ACC112 (cell line): ENCODE results near the gene PCDHA1.
"Not testable (repeated sequence)": the region's sequence is repeated elsewhere in the genome, so short reads cannot be mapped to it uniquely, and the experiment has no call there.

ENCODE experiments used
- H2AFZ ChIP-seq: fragments of 200-600 bp; sonication (generic); one replicate; pipeline ENCODE4 v1.6.0; 2017; ENCODE audit warnings: antibody characterized with exemption, low read length; ENCODE audit not compliant: unreplicated experiment
- H3K27ac ChIP-seq: fragments of 200-600 bp; sonication (generic); 2 replicates; pipeline ENCODE4 v1.5.1; 2014; ENCODE audit warnings: low read depth, mild to moderate bottlenecking, antibody characterized with exemption, low read length, moderate library complexity
- H3K27me3 ChIP-seq: fragments of 200-600 bp; sonication (generic); 2 replicates; pipeline ENCODE4 v1.6.1; 2014; ENCODE audit warnings: mild to moderate bottlenecking, antibody characterized with exemption, low read length, moderate library complexity, mixed read lengths; ENCODE audit not compliant: insufficient read depth
- H3K36me3 ChIP-seq: fragments of 200-600 bp; sonication (generic); 2 replicates; pipeline ENCODE4 v1.6.1; 2016; ENCODE audit warnings: mild to moderate bottlenecking, antibody characterized with exemption, low read length, moderate library complexity, mixed read lengths; ENCODE audit not compliant: insufficient read depth
- H3K4me1 ChIP-seq: fragments of 200-600 bp; sonication (generic); one replicate; pipeline ENCODE4 v1.6.1; 2016; ENCODE audit warnings: low read length, mixed read lengths; ENCODE audit not compliant: insufficient read depth, unreplicated experiment, control insufficient read depth
- H3K4me3 ChIP-seq: fragments of 200-600 bp; sonication (generic); 2 replicates; pipeline ENCODE4 v1.5.1; 2014; ENCODE audit warnings: mild to moderate bottlenecking, low read depth, low read length
- H3K79me2 ChIP-seq: fragments of 200-600 bp; sonication (generic); one replicate; pipeline ENCODE4 v1.6.0; 2016; ENCODE audit warnings: low read length; ENCODE audit not compliant: control insufficient read depth, unreplicated experiment, insufficient read depth

PCDHA1 gene

DNA sequence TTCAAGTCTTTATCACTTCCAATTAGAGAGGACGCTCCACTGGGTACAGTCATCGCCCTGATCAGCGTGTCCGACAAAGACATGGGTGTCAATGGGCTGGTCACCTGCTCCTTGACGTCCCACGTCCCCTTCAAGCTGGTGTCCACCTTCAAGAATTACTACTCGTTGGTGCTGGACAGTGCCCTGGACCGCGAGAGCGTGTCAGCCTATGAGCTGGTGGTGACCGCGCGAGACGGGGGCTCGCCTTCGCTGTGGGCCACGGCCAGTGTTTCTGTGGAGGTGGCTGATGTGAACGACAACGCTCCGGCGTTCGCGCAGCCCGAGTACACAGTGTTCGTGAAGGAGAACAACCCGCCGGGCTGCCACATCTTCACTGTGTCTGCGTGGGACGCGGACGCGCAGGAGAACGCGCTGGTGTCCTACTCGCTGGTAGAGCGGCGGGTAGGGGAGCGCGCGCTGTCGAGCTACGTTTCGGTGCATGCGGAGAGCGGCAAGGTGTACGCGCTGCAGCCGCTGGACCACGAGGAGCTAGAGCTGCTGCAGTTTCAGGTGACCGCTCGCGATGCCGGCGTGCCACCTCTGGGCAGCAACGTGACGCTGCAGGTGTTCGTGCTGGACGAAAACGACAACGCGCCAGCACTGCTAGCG is 22.4 kb downstream of the PCDHA1 start:
- H3K27me3 ChIP-seq, H3K4me1 ChIP-seq, H3K79me2 ChIP-seq, H3K4me3 ChIP-seq, H3K27ac ChIP-seq, H2AFZ ChIP-seq, H3K36me3 ChIP-seq: not testable (repeated sequence)

DNA sequence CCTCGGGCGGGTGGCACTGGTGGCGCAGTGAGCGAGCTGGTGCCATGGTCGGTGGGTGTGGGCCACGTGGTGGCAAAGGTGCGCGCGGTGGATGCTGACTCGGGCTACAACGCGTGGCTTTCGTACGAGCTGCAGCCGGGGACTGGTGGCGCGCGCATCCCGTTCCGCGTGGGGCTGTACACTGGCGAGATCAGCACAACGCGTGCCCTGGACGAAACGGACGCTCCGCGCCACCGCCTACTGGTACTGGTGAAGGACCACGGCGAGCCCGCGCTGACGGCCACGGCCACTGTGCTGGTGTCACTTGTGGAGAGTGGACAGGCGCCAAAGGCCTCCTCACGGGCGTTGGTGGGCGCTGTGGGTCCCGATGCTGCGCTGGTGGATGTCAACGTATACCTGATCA is 22.9 kb downstream of the PCDHA1 start:
- no peak overlapping the region for H2AFZ ChIP-seq
- no peaks in the 10 kb centered on the region for H3K36me3 ChIP-seq
- no peaks in the 10 kb centered on the region for H3K79me2 ChIP-seq
- H3K4me3 ChIP-seq, result no peak overlapping the region
- peaks cover 7% of the 10 kb centered on the region; the same call in 1 of the 2 replicates for H3K27me3 ChIP-seq
- H3K4me1 ChIP-seq, result no peaks in the 10 kb centered on the region
- no peak overlapping the region for H3K27ac ChIP-seq

DNA sequence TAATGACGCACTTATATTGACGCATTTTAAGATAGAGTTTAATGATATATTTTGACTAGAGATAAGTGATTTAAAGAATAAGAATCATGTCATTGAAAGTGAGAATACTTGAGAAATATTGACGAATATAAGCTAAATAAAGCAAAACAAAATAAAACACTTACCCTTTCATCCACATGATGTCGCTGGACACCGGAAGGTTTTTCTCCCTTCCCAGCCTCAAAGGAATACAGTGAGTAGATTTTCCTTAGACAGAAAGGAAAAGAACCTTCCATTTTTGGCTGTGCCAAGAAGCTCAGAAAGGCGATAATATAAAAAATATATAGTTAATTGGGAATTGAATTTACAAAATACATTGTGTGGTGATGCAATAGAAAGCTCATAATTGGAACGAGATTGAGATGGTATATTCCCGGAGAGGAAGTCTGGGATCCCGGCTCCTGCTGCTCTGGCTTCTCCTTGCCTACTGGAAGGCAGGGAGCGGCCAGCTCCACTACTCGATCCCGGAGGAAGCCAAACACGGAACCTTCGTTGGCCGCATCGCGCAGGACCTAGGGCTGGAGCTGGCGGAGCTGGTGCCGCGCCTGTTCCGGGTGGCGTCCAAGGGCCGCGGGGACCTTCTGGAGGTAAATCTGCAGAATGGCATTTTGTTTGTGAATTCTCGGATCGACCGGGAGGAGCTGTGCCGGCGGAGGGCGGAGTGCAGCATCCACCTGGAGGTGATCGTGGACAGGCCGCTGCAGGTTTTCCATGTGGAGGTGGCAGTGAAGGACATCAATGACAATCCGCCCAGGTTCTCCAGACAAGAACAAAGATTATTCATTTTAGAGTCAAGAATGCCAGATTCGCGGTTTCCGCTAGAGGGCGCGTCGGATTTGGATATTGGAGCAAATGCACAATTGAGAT is 35.7 kb downstream of the PCDHA1 start, which contains the start of gene PCDHA5:
TSS of gene PCDHA5 (plus strand) at position 239 of the 906 bp plus-strand sequence.
- H3K4me1 ChIP-seq, result no peaks in the 10 kb centered on the region
- no peak within 1 kb of the TSS for H3K4me3 ChIP-seq
- H3K79me2 ChIP-seq, result no peaks in the 10 kb centered on the region
- no peaks in the 10 kb centered on the region; the same call in 1 of the 2 replicates for H3K27me3 ChIP-seq
- H3K27ac ChIP-seq, result no peak within 1 kb of the TSS
- no peak within 1 kb of the TSS for H2AFZ ChIP-seq
- no peaks in the 10 kb centered on the region for H3K36me3 ChIP-seq

DNA sequence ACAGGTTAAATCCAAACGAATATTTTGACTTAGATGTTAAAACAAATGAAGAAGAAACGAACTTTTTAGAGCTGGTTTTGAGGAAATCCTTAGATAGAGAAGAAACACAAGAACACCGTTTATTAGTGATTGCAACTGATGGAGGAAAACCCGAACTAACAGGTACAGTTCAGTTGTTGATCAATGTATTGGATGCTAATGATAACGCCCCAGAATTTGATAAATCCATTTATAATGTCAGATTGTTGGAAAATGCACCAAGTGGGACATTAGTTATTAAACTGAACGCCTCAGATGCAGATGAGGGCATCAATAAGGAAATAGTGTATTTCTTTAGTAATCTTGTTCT is 36.3 kb downstream of the PCDHA1 start:
- Histone ChIP-seq H3K27ac (no peak overlapping the region), H2AFZ (no peak overlapping the region), H3K4me3 (no peak overlapping the region)

DNA sequence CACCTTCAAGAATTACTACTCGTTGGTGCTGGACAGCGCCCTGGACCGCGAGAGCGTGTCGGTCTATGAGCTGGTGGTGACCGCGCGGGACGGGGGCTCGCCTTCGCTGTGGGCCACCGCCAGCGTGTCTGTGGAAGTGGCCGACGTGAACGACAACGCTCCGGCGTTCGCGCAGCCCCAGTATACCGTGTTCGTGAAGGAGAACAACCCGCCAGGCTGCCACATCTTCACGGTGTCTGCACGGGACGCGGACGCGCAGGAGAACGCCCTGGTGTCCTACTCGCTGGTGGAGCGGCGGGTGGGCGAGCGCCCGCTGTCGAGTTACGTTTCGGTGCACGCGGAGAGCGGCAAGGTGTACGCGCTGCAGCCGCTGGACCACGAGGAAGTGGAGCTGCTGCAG is 37.0 kb downstream of the PCDHA1 start:
- H3K79me2 ChIP-seq, H3K4me3 ChIP-seq, H3K36me3 ChIP-seq, H2AFZ ChIP-seq, H3K27ac ChIP-seq, H3K4me1 ChIP-seq, H3K27me3 ChIP-seq: not testable (repeated sequence)

More for the DNA sequence above, 36.3 kb downstream of the PCDHA1 start:
- Histone ChIP-seq H3K4me1 (no peaks in the 10 kb centered on the region), H3K79me2 (no peaks in the 10 kb centered on the region), H3K27me3 (no peaks in the 10 kb centered on the region; the same call in 1 of the 2 replicates), H3K36me3 (no peaks in the 10 kb centered on the region)

DNA sequence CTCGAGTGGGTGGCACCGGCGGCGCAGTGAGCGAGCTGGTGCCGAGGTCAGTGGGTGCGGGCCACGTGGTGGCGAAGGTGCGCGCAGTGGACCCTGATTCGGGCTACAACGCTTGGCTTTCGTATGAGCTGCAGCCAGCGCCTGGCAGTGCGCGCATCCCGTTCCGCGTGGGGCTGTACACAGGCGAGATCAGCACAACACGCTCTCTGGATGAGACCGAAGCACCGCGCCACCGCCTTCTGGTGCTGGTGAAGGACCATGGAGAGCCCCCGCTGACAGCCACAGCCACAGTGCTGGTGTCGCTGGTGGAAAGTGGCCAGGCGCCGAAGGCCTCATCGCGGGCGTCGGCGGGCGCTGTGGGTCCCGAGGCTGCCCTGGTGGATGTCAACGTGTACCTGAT is 37.5 kb downstream of the PCDHA1 start:
- H3K4me3 ChIP-seq, result no peak overlapping the region
- H2AFZ ChIP-seq, result no peak overlapping the region
- no peaks in the 10 kb centered on the region for H3K79me2 ChIP-seq
- H3K27me3 ChIP-seq, result no peaks in the 10 kb centered on the region; the same call in 1 of the 2 replicates
- no peaks in the 10 kb centered on the region for H3K36me3 ChIP-seq
- no peaks in the 10 kb centered on the region for H3K4me1 ChIP-seq
- no peak overlapping the region for H3K27ac ChIP-seq

DNA sequence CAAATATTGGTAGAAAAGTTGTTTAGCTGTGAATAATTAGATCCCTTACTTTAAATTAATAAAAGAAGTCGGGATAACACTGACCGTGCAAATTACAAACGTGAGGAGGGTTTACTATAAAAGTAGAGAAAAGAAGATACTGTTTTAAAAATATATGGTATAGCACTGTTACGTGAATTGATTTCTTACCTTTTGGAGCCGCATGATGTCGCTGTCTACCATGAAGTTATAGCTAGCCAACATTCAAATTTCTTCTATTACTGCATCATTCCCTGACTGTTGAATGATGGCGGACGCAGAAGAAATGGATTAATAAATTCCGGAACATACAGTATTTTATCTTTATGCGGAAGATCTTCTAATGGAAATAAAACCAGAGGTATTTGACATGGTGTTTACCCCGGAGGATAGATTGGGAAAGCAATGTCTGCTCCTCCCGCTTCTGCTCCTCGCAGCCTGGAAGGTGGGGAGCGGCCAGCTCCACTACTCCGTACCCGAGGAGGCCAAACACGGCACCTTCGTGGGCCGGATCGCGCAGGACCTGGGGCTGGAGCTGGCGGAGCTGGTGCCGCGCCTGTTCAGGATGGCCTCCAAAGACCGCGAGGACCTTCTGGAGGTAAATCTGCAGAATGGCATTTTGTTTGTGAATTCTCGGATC is 41.9 kb downstream of the PCDHA1 start, which contains the start of gene PCDHA6:
TSS of gene PCDHA6 (plus strand) at position 257 of the 658 bp plus-strand sequence. CDS start at position 389, 132 bp downstream.
- Histone ChIP-seq H3K27ac (no peak within 1 kb of the TSS), H3K36me3 (no peaks in the 10 kb centered on the region), H3K4me3 (no peak within 1 kb of the TSS), H3K27me3 (no peaks in the 10 kb centered on the region; the same call in 1 of the 2 replicates), H2AFZ (no peak within 1 kb of the TSS), H3K4me1 (no peaks in the 10 kb centered on the region), H3K79me2 (no peaks in the 10 kb centered on the region)

DNA sequence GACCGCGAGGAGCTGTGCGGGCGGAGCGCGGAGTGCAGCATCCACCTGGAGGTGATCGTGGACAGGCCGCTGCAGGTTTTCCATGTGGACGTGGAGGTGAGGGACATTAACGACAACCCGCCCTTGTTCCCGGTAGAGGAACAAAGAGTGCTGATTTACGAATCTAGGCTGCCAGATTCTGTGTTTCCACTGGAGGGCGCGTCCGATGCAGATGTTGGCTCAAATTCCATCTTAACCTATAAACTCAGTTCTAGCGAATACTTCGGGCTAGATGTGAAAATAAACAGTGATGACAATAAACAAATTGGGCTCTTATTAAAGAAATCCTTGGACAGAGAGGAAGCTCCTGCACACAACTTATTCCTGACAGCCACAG is 42.4 kb downstream of the PCDHA1 start:
- H3K4me1 ChIP-seq, result no peaks in the 10 kb centered on the region
- no peaks in the 10 kb centered on the region for H3K79me2 ChIP-seq
- no peak overlapping the region for H2AFZ ChIP-seq
- H3K27ac ChIP-seq, result no peak overlapping the region
- no peaks in the 10 kb centered on the region; the same call in 1 of the 2 replicates for H3K27me3 ChIP-seq
- no peak overlapping the region for H3K4me3 ChIP-seq
- no peaks in the 10 kb centered on the region for H3K36me3 ChIP-seq

DNA sequence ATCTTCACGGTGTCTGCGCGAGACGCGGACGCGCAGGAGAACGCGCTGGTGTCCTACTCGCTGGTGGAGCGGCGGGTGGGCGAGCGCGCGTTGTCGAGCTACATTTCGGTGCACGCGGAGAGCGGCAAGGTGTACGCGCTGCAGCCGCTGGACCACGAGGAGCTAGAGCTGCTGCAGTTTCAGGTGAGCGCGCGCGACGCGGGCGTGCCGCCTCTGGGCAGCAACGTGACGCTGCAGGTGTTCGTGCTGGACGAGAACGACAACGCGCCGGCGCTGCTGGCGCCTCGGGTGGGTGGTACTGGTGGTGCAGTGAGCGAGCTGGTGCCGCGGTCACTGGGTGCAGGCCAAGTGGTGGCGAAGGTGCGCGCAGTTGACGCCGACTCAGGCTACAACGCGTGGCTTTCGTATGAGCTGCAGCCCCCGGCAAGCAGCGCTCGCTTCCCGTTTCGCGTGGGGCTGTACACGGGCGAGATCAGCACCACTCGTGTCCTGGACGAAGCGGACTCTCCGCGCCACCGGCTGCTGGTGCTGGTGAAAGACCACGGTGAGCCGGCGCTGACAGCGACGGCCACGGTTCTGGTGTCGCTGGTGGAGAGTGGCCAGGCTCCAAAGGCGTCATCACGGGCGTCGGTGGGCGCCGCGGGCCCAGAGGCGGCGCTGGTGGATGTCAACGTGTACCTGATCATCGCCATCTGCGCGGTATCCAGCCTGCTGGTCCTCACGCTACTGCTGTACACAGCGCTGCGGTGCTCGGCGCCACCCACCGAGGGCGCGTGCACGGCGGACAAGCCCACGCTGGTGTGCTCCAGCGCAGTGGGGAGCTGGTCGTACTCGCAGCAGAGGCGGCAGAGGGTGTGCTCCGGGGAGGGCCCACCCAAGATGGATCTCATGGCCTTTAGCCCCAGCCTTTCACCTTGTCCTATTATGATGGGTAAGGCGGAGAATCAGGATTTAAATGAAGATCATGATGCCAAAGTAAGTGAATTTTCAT is 43.9 kb downstream of the PCDHA1 start:
- H3K27ac ChIP-seq, H3K79me2 ChIP-seq, H3K36me3 ChIP-seq, H3K4me3 ChIP-seq, H3K4me1 ChIP-seq, H2AFZ ChIP-seq, H3K27me3 ChIP-seq: not testable (repeated sequence)

DNA sequence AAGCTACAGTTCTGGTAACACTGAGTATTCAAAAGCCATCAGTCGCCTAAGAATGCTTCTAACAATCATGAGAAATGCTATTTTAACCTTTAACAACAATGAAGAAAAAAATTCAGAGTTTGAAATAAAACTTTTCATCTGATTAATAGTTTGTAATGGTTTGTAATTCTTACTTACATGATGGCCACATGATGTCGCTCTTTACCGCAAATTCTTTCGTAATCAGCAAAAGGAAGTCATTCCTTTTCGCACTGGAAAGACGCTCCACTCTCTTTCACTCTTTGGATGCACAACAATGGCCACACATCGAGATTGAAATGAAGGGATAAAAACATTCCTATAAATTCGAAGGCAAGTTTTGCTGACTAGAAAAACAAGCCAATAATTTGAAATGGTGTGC is 48.1 kb downstream of the PCDHA1 start, which contains the start of gene PCDHA7:
TSS of gene PCDHA7 (plus strand) at position 277 of the 400 bp plus-strand sequence. CDS start at position 392, 115 bp downstream.
- H3K4me1 ChIP-seq, result no peaks in the 10 kb centered on the region
- H3K36me3 ChIP-seq, result no peaks in the 10 kb centered on the region
- H3K4me3 ChIP-seq, result no peak within 1 kb of the TSS; the same call in 1 of the 2 replicates
- no peaks in the 10 kb centered on the region for H3K27me3 ChIP-seq
- no peaks in the 10 kb centered on the region for H3K79me2 ChIP-seq
- no peak within 1 kb of the TSS for H2AFZ ChIP-seq
- H3K27ac ChIP-seq, result no peak within 1 kb of the TSS
